H4 (cell line): ENCODE data around the gene NRIP1. TPM values are rescaled to one million over a fixed set of nuclear protein-coding genes. Genes with fewer than 3 reads are reported as not detected.

Source experiments
- DNase-seq: peaks from one replicate; pipeline ENCODE4 v3.0.0-alpha.2; 2015; ENCODE audit warnings: low spot score
- total RNA-seq: library from RNA; depleted of rRNA; stranded (reverse); fragments of >200 nt; shearing (Covaris generic); gene quantifications from 2 replicates; pipeline ENCODE4 v1.2.3, GENCODE V29; 2014

NRIP1 gene
- total RNA-seq, 1 experiment from 2014 or later: 17.3 TPM

GRCh38 chr21:14922980-14923379, 141.8 kb downstream of the NRIP1 start:
- DNase-seq: no peak

GRCh38 chr21:14918527-14918926, 146.3 kb downstream of the NRIP1 start:
- DNase-seq: no peak

GRCh38 chr21:14917762-14918161, 147.0 kb downstream of the NRIP1 start:
- DNase-seq: no peak

GRCh38 chr21:14916676-14917141, 148.1 kb downstream of the NRIP1 start:
- no peak for DNase-seq

GRCh38 chr21:14913638-14914037, 151.2 kb downstream of the NRIP1 start:
- DNase-seq: no peak

- DNase-seq: no peak
Observed at GRCh38 chr21:14911351-14911750, 153.4 kb downstream of the NRIP1 start.
